OCI-LY7 (cell line): ENCODE measurements around the gene MEIG1. TPM values are rescaled to one million over a fixed set of nuclear protein-coding genes. Genes with fewer than 3 reads are reported as not detected.

ENCODE experiments used
- BruUV-seq: library from RNA; stranded (reverse); fragments of 400-500 nt; replicated peaks from 2 replicates; lab custom pipeline; 2021; lab: Mats Ljungman, UMichigan
- CTCF ChIA-PET: fragments of 300-600 bp; sonication (Branson Sonifier 250); formaldehyde crosslinking; loops from one replicate; lab custom pipeline; 2022; ENCODE audit warnings: antibody characterized with exemption; ENCODE audit not compliant: unreplicated experiment; lab: Charles Lee
- POLR2A ChIA-PET: fragments of 300-600 bp; sonication (Branson Sonifier 250); formaldehyde crosslinking; loops from one replicate; lab custom pipeline; 2022; ENCODE audit warnings: antibody characterized with exemption; lab: Charles Lee
- DNase-seq: peaks from one replicate; pipeline ENCODE4 v3.0.0-alpha.2; 2015; ENCODE audit warnings: low spot score
- H2AFZ ChIP-seq: fragments of 200-600 bp; sonication (generic), shearing (Covaris generic); 2 replicates; pipeline ENCODE4 v1.6.1; 2014; ENCODE audit warnings: mild to moderate bottlenecking, antibody characterized with exemption, low read length, moderate library complexity
- H3K27ac ChIP-seq: fragments of 200-600 bp; sonication (generic); 2 replicates; pipeline ENCODE4 v1.5.1; 2014; ENCODE audit warnings: mixed run types, low read depth, mild to moderate bottlenecking, moderate library complexity, low read length, inconsistent platforms; ENCODE audit not compliant: poor library complexity, severe bottlenecking
- H3K36me3 ChIP-seq: fragments of 200-600 bp; sonication (generic); 2 replicates; pipeline ENCODE4 v1.6.1; 2014; ENCODE audit warnings: mild to moderate bottlenecking, antibody characterized with exemption, low read length, moderate library complexity, mixed read lengths; ENCODE audit not compliant: insufficient read depth
- H3K4me1 ChIP-seq: fragments of 200-600 bp; sonication (generic); 2 replicates; pipeline ENCODE4 v1.5.1; 2014; ENCODE audit warnings: mild to moderate bottlenecking, low read length; ENCODE audit not compliant: insufficient read depth, poor library complexity, severe bottlenecking
- H3K4me2 ChIP-seq: fragments of 200-600 bp; sonication (generic); 2 replicates; pipeline ENCODE4 v1.6.1; 2014; ENCODE audit warnings: mild to moderate bottlenecking, low read length
- H3K4me3 ChIP-seq: fragments of 200-600 bp; sonication (generic); 2 replicates; pipeline ENCODE4 v1.5.1; 2014; ENCODE audit warnings: mild to moderate bottlenecking, low read depth, low read length; ENCODE audit not compliant: poor library complexity, severe bottlenecking
- H3K79me2 ChIP-seq: fragments of 200-600 bp; sonication (generic); 2 replicates; pipeline ENCODE4 v1.6.1; 2016; ENCODE audit warnings: low read depth, mild to moderate bottlenecking, low read length, moderate library complexity, mixed read lengths; ENCODE audit not compliant: insufficient read depth
- H3K9me2 ChIP-seq: fragments of 200-600 bp; sonication (generic); 2 replicates; pipeline ENCODE4 v1.6.1; 2016; ENCODE audit warnings: mild to moderate bottlenecking, low read length, mixed read lengths; ENCODE audit not compliant: insufficient read depth
- H3K9me3 ChIP-seq: fragments of 200-600 bp; sonication (generic); 2 replicates; pipeline ENCODE4 v1.6.1; 2014; ENCODE audit warnings: mild to moderate bottlenecking, mixed run types, low read length, mixed read lengths
- H4K20me1 ChIP-seq: fragments of 200-600 bp; sonication (generic); 2 replicates; pipeline ENCODE4 v1.6.1; 2014; ENCODE audit warnings: mild to moderate bottlenecking, antibody characterized with exemption, low read length, moderate library complexity, mixed read lengths; ENCODE audit not compliant: insufficient read depth
- CTCF ChIP-seq: fragments of 200-600 bp; sonication (generic); conservative IDR thresholded peaks from 2 replicates; pipeline ENCODE4 v1.5.1; 2014; ENCODE audit warnings: mild to moderate bottlenecking, antibody characterized with exemption, low read length, moderate library complexity, mixed read lengths
- EZH2phosphoT487 ChIP-seq: fragments of 200-600 bp; sonication (generic); IDR thresholded peaks from 2 replicates; pipeline ENCODE4 v1.6.1; 2018; ENCODE audit warnings: low read depth, borderline replicate concordance, mild to moderate bottlenecking, mixed run types, antibody characterized with exemption, low read length, moderate library complexity, mixed read lengths
- intact Hi-C: fragments of 100-400 bp; cut with micrococcal nuclease; formaldehyde crosslinking; loops from one replicate; pipeline ENCODE4 v1.10.0; 2022; ENCODE audit not compliant: unreplicated experiment
- total RNA-seq, 2 experiments: library from RNA; depleted of rRNA in 1 of 2; stranded (reverse); fragments of >200 nt in 1 of 2; shearing (Covaris generic) in 1 of 2; gene quantifications; 2 replicates each; pipeline ENCODE4 v1.2.3, GENCODE V29; 2014 to 2022

MEIG1 gene
- total RNA-seq, 2 experiments from 2014 or later: 1.1 to 2.7 TPM

DNA sequence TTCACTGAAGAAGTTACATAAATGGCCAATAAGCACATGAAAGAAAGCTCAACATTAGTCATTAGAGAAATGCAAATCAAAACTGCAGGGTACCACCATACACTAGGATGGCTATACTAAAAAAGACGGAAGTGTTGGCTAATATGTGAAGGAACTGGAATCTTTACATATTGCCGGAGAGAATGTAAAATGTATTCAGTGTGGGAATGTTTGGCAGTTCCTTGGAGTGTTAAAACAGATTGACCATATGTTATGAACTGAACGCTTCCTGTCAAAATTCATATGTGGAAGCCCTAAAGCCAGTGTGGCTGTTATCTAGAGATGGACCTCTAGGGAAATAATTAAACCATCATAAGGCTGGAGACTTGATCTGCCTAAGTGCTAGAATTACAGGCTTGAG, 47.4 kb upstream of the MEIG1 start:
- H3K4me1 ChIP-seq: no peaks in the 10 kb centered on the region
- peaks cover 26% of the 10 kb centered on the region; the same call in 1 of the 2 replicates for H3K79me2 ChIP-seq
- ChIA-PET POLR2A (interaction anchor here (1.0 kb wide), 1 partner anchor 26 kb away, joined by 4 read pairs; no protein-coding TSS in a partner anchor), CTCF (no interaction called here)
- TF ChIP-seq CTCF (no peak), EZH2phosphoT487 (no peak)
- no TSS peak for BruUV-seq
- H3K27ac ChIP-seq: no peak overlapping the region
- H3K4me2 ChIP-seq: no peak overlapping the region
- H4K20me1 ChIP-seq: no peaks in the 10 kb centered on the region
- H3K36me3 ChIP-seq: peaks cover 100% of the 10 kb centered on the region
- H3K9me3 ChIP-seq: peaks cover 17% of the 10 kb centered on the region
- no peaks in the 10 kb centered on the region for H3K9me2 ChIP-seq
- no peak overlapping the region for H2AFZ ChIP-seq
- H3K4me3 ChIP-seq: no peak overlapping the region
- no peak for DNase-seq
- intact Hi-C loops: loop anchor here (5.0 kb wide), 1 partner anchor 50 kb away; no protein-coding TSS in a partner anchor

- H2AFZ ChIP-seq: no peak overlapping the region
- DNase-seq: no peak
- no peaks in the 10 kb centered on the region for H4K20me1 ChIP-seq
- no peaks in the 10 kb centered on the region for H3K9me2 ChIP-seq
- BruUV-seq: no TSS peak
- H3K4me2 ChIP-seq: no peak overlapping the region
- CTCF ChIA-PET: no interaction called here
- no peak for TF ChIP-seq EZH2phosphoT487
- no peak for TF ChIP-seq CTCF
- no peak overlapping the region for H3K4me3 ChIP-seq
- peaks cover 100% of the 10 kb centered on the region for H3K36me3 ChIP-seq
- POLR2A ChIA-PET: no interaction called here
- H3K4me1 ChIP-seq: no peaks in the 10 kb centered on the region
- intact Hi-C loops: no loop called here
- peaks cover 34% of the 10 kb centered on the region for H3K9me3 ChIP-seq
- no peak overlapping the region for H3K27ac ChIP-seq
- peaks cover 23% of the 10 kb centered on the region; the same call in 1 of the 2 replicates for H3K79me2 ChIP-seq
Observed at GRCh38 chr10:14916600-14916999, 42.6 kb upstream of the MEIG1 start.

DNA sequence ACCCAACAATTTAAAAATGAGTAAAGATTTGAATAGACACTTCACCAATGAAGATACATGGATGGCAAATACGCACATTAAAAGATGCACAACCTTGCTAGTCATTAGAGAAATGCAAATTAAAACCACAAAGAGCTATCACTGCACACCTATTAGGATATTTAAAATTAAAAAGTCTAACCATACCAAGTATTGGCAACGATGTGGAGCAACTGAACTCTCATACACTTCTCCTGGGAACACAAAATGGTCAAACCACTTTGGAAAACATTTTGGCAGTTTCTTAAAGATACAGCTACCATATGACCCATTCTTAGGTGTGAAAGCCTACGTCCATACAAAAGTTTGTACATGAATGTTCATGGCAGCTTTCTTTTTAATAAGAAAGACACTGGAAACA, 41.4 kb upstream of the MEIG1 start:
- H2AFZ ChIP-seq: no peak overlapping the region
- H3K9me3 ChIP-seq: peaks cover 34% of the 10 kb centered on the region
- TF ChIP-seq CTCF (no peak), EZH2phosphoT487 (no peak)
- ChIA-PET POLR2A (interaction anchor here (0.7 kb wide), 1 partner anchor 44 kb away, joined by 3 read pairs; no protein-coding TSS in a partner anchor), CTCF (no interaction called here)
- no peak for DNase-seq
- H4K20me1 ChIP-seq: no peaks in the 10 kb centered on the region
- H3K36me3 ChIP-seq: peaks cover 100% of the 10 kb centered on the region
- BruUV-seq: no TSS peak
- H3K9me2 ChIP-seq: no peaks in the 10 kb centered on the region
- no peak overlapping the region for H3K4me3 ChIP-seq
- H3K4me2 ChIP-seq: no peak overlapping the region
- intact Hi-C loops: no loop called here
- no peaks in the 10 kb centered on the region for H3K4me1 ChIP-seq
- H3K27ac ChIP-seq: no peak overlapping the region
- H3K79me2 ChIP-seq: peaks cover 23% of the 10 kb centered on the region; the same call in 1 of the 2 replicates
